GM12892 (cell line): ENCODE data around the gene CDIP1.

ENCODE experiments used
- POLR2A ChIP-seq: IDR thresholded peaks from 2 replicates; pipeline ENCODE4 v1.6.1; 2011; ENCODE audit warnings: low read depth, low read length, control low read depth
- POLR2AphosphoS5 ChIP-seq: IDR thresholded peaks from 2 replicates; pipeline ENCODE4 v1.6.1; 2011; ENCODE audit warnings: low read depth, low read length, control low read depth
- TAF1 ChIP-seq: IDR thresholded peaks from 2 replicates; pipeline ENCODE4 v1.6.1; 2011; ENCODE audit warnings: low read depth, mild to moderate bottlenecking, control low read depth, low read length, borderline replicate concordance

DNA sequence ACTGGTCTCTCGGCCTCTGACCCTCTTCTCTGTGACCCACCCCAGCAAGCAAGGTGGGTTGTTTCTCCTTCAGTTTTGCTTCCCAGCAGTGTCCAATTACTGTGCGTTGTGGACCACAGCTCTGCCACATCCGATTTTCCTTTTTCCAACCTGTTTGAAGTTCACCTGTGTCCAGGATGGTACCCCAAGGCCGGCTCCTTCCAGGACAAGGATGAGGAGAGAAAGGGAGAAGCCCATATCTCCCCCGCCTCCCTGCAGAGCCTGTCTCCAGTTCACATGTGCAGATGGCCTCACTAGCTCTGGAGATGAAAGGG lies 77.7 kb downstream of the CDIP1 start:
- TF ChIP-seq POLR2A (no peak), POLR2AphosphoS5 (no peak), TAF1 (no peak)
